Naive thymus-derived CD8-positive, alpha-beta T cell (primary cell): ENCODE measurements around the gene TRIM46. TPM values are rescaled to one million over a fixed set of nuclear protein-coding genes. Genes with fewer than 3 reads are reported as not detected.
"Not testable (repeated sequence)": the region's sequence is repeated elsewhere in the genome, so short reads cannot be mapped to it uniquely, and the experiment has no call there.

Experiments used
- ATAC-seq, 2 donors: fragments of 150-1000 bp; cut with Tn5 transposase in 1 of 2; sonication (Bioruptor Pico), chemical (Tn5 transposase) in 1 of 2; 1 replicate in 1 of 2; 2 replicates in 1 of 2; pipeline ENCODE4 v1.10.0; 2021; ENCODE audit warnings: mild to moderate bottlenecking in 2 of 2, moderate library complexity in 2 of 2
- POLR2A ChIA-PET: fragments of 350-600 bp; sonication (Branson Sonifier 250); formaldehyde crosslinking; loops from one replicate; lab custom pipeline; 2021; ENCODE audit warnings: antibody characterized with exemption; lab: Charles Lee
- DNase-seq, 10 donors: peaks; one replicate each; pipeline versions ENCODE4 v3.0.0 to v3.0.0-alpha.2; 2020 to 2022
- H3K27ac Mint-ChIP-seq, 10 donors: one replicate each; pipeline ENCODE4 v1.8.0; 2020 to 2022; ENCODE audit warnings: mild to moderate bottlenecking in 10 of 10, mixed read lengths in 10 of 10, moderate library complexity in 4 of 10, inconsistent platforms in 1 of 10
- H3K27me3 Mint-ChIP-seq, 5 donors: one replicate each; pipeline ENCODE4 v1.8.0; 2021 to 2022; ENCODE audit warnings: mixed read lengths in 5 of 5
- H3K36me3 Mint-ChIP-seq, 3 donors: one replicate each; pipeline ENCODE4 v1.8.0; 2020 to 2022; ENCODE audit warnings: mixed read lengths in 3 of 3, mild to moderate bottlenecking in 2 of 3, inconsistent platforms in 1 of 3
- H3K4me1 Mint-ChIP-seq, 4 donors: one replicate each; pipeline ENCODE4 v1.8.0; 2021 to 2022; ENCODE audit warnings: mixed read lengths in 4 of 4
- H3K4me3 Mint-ChIP-seq, 10 donors: one replicate each; pipeline ENCODE4 v1.8.0; 2020 to 2022; ENCODE audit warnings: mild to moderate bottlenecking in 10 of 10, mixed read lengths in 10 of 10, moderate library complexity in 6 of 10, inconsistent platforms in 1 of 10
- H3K9me3 Mint-ChIP-seq, 9 donors: one replicate each; pipeline ENCODE4 v1.8.0; 2020 to 2022; ENCODE audit warnings: mixed read lengths in 9 of 9, mild to moderate bottlenecking in 3 of 9, inconsistent platforms in 1 of 9, moderate library complexity in 1 of 9
- polyA plus RNA-seq, 3 donors: library from polyadenylated mRNA; unstranded; fragments of 300-500 nt; fragmentation: Illumina TruSeq; gene quantifications; one replicate each; pipeline ENCODE4 v1.2.3, GENCODE V29; 2021
- total RNA-seq, 8 experiments: library from RNA in 2 of 8; stranded (reverse) in 2 of 8; gene quantifications; one replicate each; pipeline ENCODE4 v1.2.3 and lab custom pipeline; 2021 to 2026

TRIM46 gene
- total and polyA plus RNA-seq, 5 experiments from 2014 or later: 0.40 to 4.1 (median 0.92) TPM

- POLR2A ChIA-PET: interaction anchor here (0.6 to 5.1 kb wide), 20 partner anchors 9 to 426 kb away, joined by 3 to 150 read pairs (median 6); partner anchors contain the start of genes CLK2, DPM3, EFNA1 and KRTCAP2
- H3K4me1 Mint-ChIP-seq: peaks cover 18 to 33% (median 26%) of the 10 kb centered on the region in 4 donors
- H3K27me3 Mint-ChIP-seq, H3K36me3 Mint-ChIP-seq, ATAC-seq, H3K9me3 Mint-ChIP-seq: not testable (repeated sequence)
- peak in 1 of 10 donors; percentile 67 for DNase-seq
- H3K4me3 Mint-ChIP-seq: peak overlapping the region; percentile 77 to 97 (median 90)
- H3K27ac Mint-ChIP-seq: peak overlapping the region; percentile 93 to 100 (median 98)
These were observed 20.3 kb downstream of the TRIM46 start for GRCh38 chr1:155193991-155194240.

GRCh38 chr1:155195201-155196102 lies 21.8 kb downstream of the TRIM46 start:
- ATAC-seq (no peak), DNase-seq (peak in 2 of 10 donors; percentile 13 to 59)
- Mint-ChIP-seq H3K4me3 (peak overlapping the region; percentile 33 to 97 (median 75)), H3K36me3 (no peaks in the 10 kb centered on the region), H3K9me3 (no peaks in the 10 kb centered on the region), H3K27me3 (peaks cover 0 to 2% (median 0%) of the 10 kb centered on the region in 5 donors), H3K4me1 (peaks cover 18 to 33% (median 26%) of the 10 kb centered on the region in 4 donors), H3K27ac (peak overlapping the region; percentile 78 to 100 (median 96))
- POLR2A ChIA-PET: interaction anchor here (0.5 to 5.1 kb wide), 18 partner anchors 9 to 1327 kb away, joined by 3 to 150 read pairs (median 6); partner anchors contain the start of genes CLK2, FDPS, KRTCAP2 and MTX1

GRCh38 chr1:155196103-155196892 lies 22.6 kb downstream of the TRIM46 start:
- Mint-ChIP-seq H3K27me3 (peaks cover 0 to 2% (median 0%) of the 10 kb centered on the region in 5 donors), H3K36me3 (no peaks in the 10 kb centered on the region), H3K9me3 (no peaks in the 10 kb centered on the region), H3K4me1 (peaks cover 18 to 33% (median 26%) of the 10 kb centered on the region in 4 donors), H3K4me3 (peak overlapping the region in 7 of 10 donors; percentile 54 to 97 (median 77)), H3K27ac (peak overlapping the region; percentile 24 to 100 (median 96))
- DNase-seq (peak in 1 of 10 donors; percentile 49), ATAC-seq (no peak)
- POLR2A ChIA-PET: interaction anchor here (1.2 to 5.1 kb wide), 4 partner anchors 12 to 48 kb away, joined by 3 to 150 read pairs (median 46); partner anchors contain the start of genes KRTCAP2, MTX1, THBS3 and TRIM46

- Mint-ChIP-seq H3K27ac (peak overlapping the region in 8 of 10 donors; percentile 84 to 100 (median 90)), H3K4me1 (peaks cover 18 to 32% (median 25%) of the 10 kb centered on the region in 4 donors), H3K36me3 (no peaks in the 10 kb centered on the region), H3K4me3 (peak overlapping the region in 3 of 10 donors; percentile 30 to 48 (median 39)), H3K27me3 (peaks cover 0 to 2% (median 0%) of the 10 kb centered on the region in 5 donors), H3K9me3 (no peaks in the 10 kb centered on the region)
- ATAC-seq (no peak), DNase-seq (peak in 1 of 10 donors; percentile 56)
- POLR2A ChIA-PET: interaction anchor here (0.6 to 0.9 kb wide), 2 partner anchors 23 to 56 kb away, joined by 3 to 4 read pairs; partner anchors contain the start of gene TRIM46
These were observed 23.4 kb downstream of the TRIM46 start for GRCh38 chr1:155196893-155197638.

- Mint-ChIP-seq H3K36me3 (no peaks in the 10 kb centered on the region), H3K4me3 (no peak overlapping the region), H3K27me3 (peaks cover 0 to 2% (median 0%) of the 10 kb centered on the region in 5 donors), H3K27ac (peak overlapping the region in 8 of 10 donors; percentile 35 to 100 (median 82)), H3K4me1 (peaks cover 15 to 23% (median 17%) of the 10 kb centered on the region in 4 donors), H3K9me3 (no peaks in the 10 kb centered on the region)
- DNase-seq (peak in 1 of 10 donors; percentile 55), ATAC-seq (no peak)
- POLR2A ChIA-PET: no interaction called here
These were observed 24.4 kb downstream of the TRIM46 start for GRCh38 chr1:155197901-155198546.

GRCh38 chr1:155198547-155198906 lies 24.9 kb downstream of the TRIM46 start:
- Mint-ChIP-seq H3K36me3 (no peaks in the 10 kb centered on the region), H3K27me3 (peaks cover 0 to 2% (median 0%) of the 10 kb centered on the region in 5 donors), H3K4me3 (no peak overlapping the region), H3K27ac (peak overlapping the region in 5 of 10 donors; percentile 39 to 100 (median 57)), H3K9me3 (no peaks in the 10 kb centered on the region), H3K4me1 (peaks cover 12 to 18% (median 13%) of the 10 kb centered on the region in 4 donors)
- no peak for ATAC-seq
- POLR2A ChIA-PET: no interaction called here
- DNase-seq: peak in 1 of 10 donors; percentile 21

GRCh38 chr1:155199792-155200191 lies 26.1 kb downstream of the TRIM46 start:
- Mint-ChIP-seq H3K27me3 (no peaks in the 10 kb centered on the region), H3K4me1 (peaks cover 3 to 7% (median 4%) of the 10 kb centered on the region in 4 donors), H3K27ac (peak overlapping the region in 3 of 10 donors; percentile 65 to 70 (median 70)), H3K36me3 (no peaks in the 10 kb centered on the region), H3K4me3 (no peak overlapping the region), H3K9me3 (no peaks in the 10 kb centered on the region)
- POLR2A ChIA-PET: interaction anchor here (2.0 kb wide), 1 partner anchor 27 kb away, joined by 4 read pairs; no protein-coding TSS in a partner anchor
- no peak for ATAC-seq
- peak in 1 of 10 donors; percentile 30 for DNase-seq

GRCh38 chr1:155200920-155201319 lies 27.3 kb downstream of the TRIM46 start:
- no peaks in the 10 kb centered on the region for H3K27me3 Mint-ChIP-seq
- ATAC-seq (no peak), DNase-seq (peak in 1 of 10 donors; percentile 30)
- H3K36me3 Mint-ChIP-seq: no peaks in the 10 kb centered on the region
- H3K4me3 Mint-ChIP-seq: no peak overlapping the region
- POLR2A ChIA-PET: interaction anchor here (0.6 to 2.0 kb wide), 2 partner anchors 26 to 815 kb away, joined by 3 to 4 read pairs; no protein-coding TSS in a partner anchor
- H3K4me1 Mint-ChIP-seq: no peaks in the 10 kb centered on the region
- no peaks in the 10 kb centered on the region for H3K9me3 Mint-ChIP-seq
- H3K27ac Mint-ChIP-seq: peak overlapping the region in 4 of 10 donors; percentile 4 to 31 (median 18)

GRCh38 chr1:155202198-155202597 lies 28.5 kb downstream of the TRIM46 start:
- DNase-seq: peak in 1 of 10 donors; percentile 40
- H3K9me3 Mint-ChIP-seq: no peaks in the 10 kb centered on the region
- no peaks in the 10 kb centered on the region for H3K27me3 Mint-ChIP-seq
- no peak overlapping the region for H3K4me3 Mint-ChIP-seq
- H3K36me3 Mint-ChIP-seq: no peaks in the 10 kb centered on the region
- H3K27ac Mint-ChIP-seq: no peak overlapping the region
- peaks cover 5 to 8% (median 6%) of the 10 kb centered on the region in 4 donors for H3K4me1 Mint-ChIP-seq
- POLR2A ChIA-PET: no interaction called here
- no peak for ATAC-seq

- DNase-seq: peak in 1 of 10 donors; percentile 27
- Mint-ChIP-seq H3K9me3 (no peaks in the 10 kb centered on the region), H3K27ac (peak overlapping the region in 4 of 10 donors; percentile 43 to 80 (median 74)), H3K27me3 (no peaks in the 10 kb centered on the region), H3K36me3 (no peaks in the 10 kb centered on the region), H3K4me3 (no peak overlapping the region), H3K4me1 (peaks cover 10 to 15% (median 11%) of the 10 kb centered on the region in 4 donors)
- no peak for ATAC-seq
- POLR2A ChIA-PET: interaction anchor here (0.7 to 2.7 kb wide), 3 partner anchors 9 to 24 kb away, joined by 3 to 12 read pairs (median 3); no protein-coding TSS in a partner anchor
These were observed 29.3 kb downstream of the TRIM46 start for GRCh38 chr1:155202731-155203515.
